Natural killer cell (primary cell): ENCODE data around the gene SPPL2A. TPM values are rescaled to one million over a fixed set of nuclear protein-coding genes. Genes with fewer than 3 reads are reported as not detected.
"Not testable (repeated sequence)": the region's sequence is repeated elsewhere in the genome, so short reads cannot be mapped to it uniquely, and the experiment has no call there.

ENCODE experiments used
- ATAC-seq, 3 donors: fragments of 150-1000 bp in 2 of 3; fragments of 200-7000 bp in 1 of 3; cut with Tn5 transposase; 1 replicate in 1 of 3; 2 replicates in 2 of 3; pipeline ENCODE4 v1.10.0; 2021; ENCODE audit warnings: mild to moderate bottlenecking in 2 of 3, moderate library complexity in 2 of 3
- DNase-seq, 2 donors: peaks; one replicate each; pipeline versions ENCODE4 v3.0.0 to v3.0.0-alpha.2; 2013 to 2021; ENCODE audit warnings: mixed read lengths in 1 of 2
- H3K27ac ChIP-seq: one replicate; pipeline ENCODE4 v1.5.1; 2013; ENCODE audit warnings: mild to moderate bottlenecking, low read length
- H3K27me3 ChIP-seq: one replicate; pipeline ENCODE4 v1.6.1; 2013; ENCODE audit warnings: low read length; ENCODE audit not compliant: control insufficient read depth, insufficient read depth
- H3K36me3 ChIP-seq: one replicate; pipeline ENCODE4 v1.6.1; 2013; ENCODE audit warnings: low read length; ENCODE audit not compliant: control insufficient read depth, insufficient read depth
- H3K4me1 ChIP-seq: one replicate; pipeline ENCODE4 v1.6.1; 2013; ENCODE audit warnings: low read length; ENCODE audit not compliant: control insufficient read depth, insufficient read depth
- H3K4me3 ChIP-seq: one replicate; pipeline ENCODE4 v1.5.1; 2013; ENCODE audit warnings: low read length
- H3K9me3 ChIP-seq: one replicate; pipeline ENCODE4 v1.6.1; 2013; ENCODE audit warnings: low read length; ENCODE audit not compliant: control insufficient read depth, insufficient read depth
- H3K27ac Mint-ChIP-seq, 2 donors: one replicate each; pipeline ENCODE4 v1.8.0; 2022; ENCODE audit warnings: mild to moderate bottlenecking in 2 of 2, mixed read lengths in 2 of 2, moderate library complexity in 1 of 2
- H3K27me3 Mint-ChIP-seq, 2 donors: one replicate each; pipeline ENCODE4 v1.8.0; 2022; ENCODE audit warnings: low read depth in 2 of 2, mixed read lengths in 2 of 2
- H3K36me3 Mint-ChIP-seq: one replicate; pipeline ENCODE4 v1.8.0; 2022; ENCODE audit warnings: mixed read lengths
- H3K4me1 Mint-ChIP-seq, 2 donors: one replicate each; pipeline ENCODE4 v1.8.0; 2022; ENCODE audit warnings: mixed read lengths in 2 of 2
- H3K4me3 Mint-ChIP-seq: one replicate; pipeline ENCODE4 v1.8.0; 2022; ENCODE audit warnings: mild to moderate bottlenecking, moderate library complexity, mixed read lengths
- H3K9me3 Mint-ChIP-seq, 2 donors: one replicate each; pipeline ENCODE4 v1.8.0; 2022; ENCODE audit warnings: mixed read lengths in 2 of 2
- WGBS: methylation state at CpG from one replicate; pipeline ENCODE4 v1.1.7; 2013; ENCODE audit warnings: missing lambda C conversion rate; ENCODE audit not compliant: insufficient coverage; 5-methylcytosine and 5-hydroxymethylcytosine counted together
- intact Hi-C: fragments of 100-400 bp; cut with micrococcal nuclease; formaldehyde crosslinking; loops from one replicate; pipeline ENCODE4 v1.14.2; 2022
- total RNA-seq, 4 donors: library from RNA; stranded (reverse); fragments of 120-200 nt in 1 of 4; gene quantifications; one replicate each; pipeline versions ENCODE4 v1.2.3 to v1.2.4, GENCODE V29; 2013 to 2022
- TF ChIP-seq, protein P1 (sequence below): fragments of 200-600 bp; IDR thresholded peaks from one replicate; pipeline ENCODE4 v1.8.0; 2022; ENCODE audit warnings: antibody characterized with exemption

SPPL2A gene
- total RNA-seq, 3 donors from 2014 or later (not counting 1 experiment from before 2014, with no cell fraction given): 104 to 122 (median 120) TPM

DNA sequence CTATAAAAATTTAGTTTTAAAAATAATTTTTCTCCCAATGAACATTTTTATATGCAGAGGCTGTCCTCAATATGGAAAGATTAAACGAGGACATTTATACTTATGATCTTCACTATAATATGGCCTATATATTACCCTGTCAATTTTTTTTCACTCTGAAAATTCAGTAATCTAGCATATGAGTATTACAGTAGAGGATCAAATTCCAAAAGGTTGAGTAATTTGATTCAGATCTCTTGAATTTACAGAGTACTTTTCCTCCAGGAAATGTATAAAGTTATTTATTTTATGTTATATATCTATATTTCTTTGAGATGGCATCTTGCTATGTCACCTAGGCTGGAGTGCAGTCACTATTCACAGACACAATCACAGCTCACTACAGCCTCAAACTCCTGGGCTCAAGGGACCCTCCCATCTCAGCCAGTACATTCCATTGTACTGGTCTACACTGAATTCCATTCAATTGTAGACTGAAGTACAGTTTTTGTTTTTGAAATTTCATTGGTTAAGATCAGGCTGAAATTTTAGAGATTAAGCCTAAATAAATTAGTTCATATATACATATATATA lies 62.7 kb downstream of the SPPL2A start:
- Mint-ChIP-seq H3K9me3 (no peaks in the 10 kb centered on the region), H3K36me3 (no peaks in the 10 kb centered on the region), H3K27ac (no peak overlapping the region), H3K4me1 (no peaks in the 10 kb centered on the region), H3K27me3 (no peaks in the 10 kb centered on the region), H3K4me3 (no peak overlapping the region)
- DNase-seq (no peak), ATAC-seq (no peak)
- no peaks in the 10 kb centered on the region for H3K9me3 ChIP-seq
- no CpG with 5 or more reads among the region's 1 CpG for WGBS
- intact Hi-C loops: no loop called here
- H3K27ac ChIP-seq: no peak overlapping the region
- H3K4me3 ChIP-seq: no peak overlapping the region
- no peaks in the 10 kb centered on the region for H3K4me1 ChIP-seq
- peaks cover 11% of the 10 kb centered on the region for H3K36me3 ChIP-seq
- no peaks in the 10 kb centered on the region for H3K27me3 ChIP-seq
- TF ChIP-seq, protein P1, sequence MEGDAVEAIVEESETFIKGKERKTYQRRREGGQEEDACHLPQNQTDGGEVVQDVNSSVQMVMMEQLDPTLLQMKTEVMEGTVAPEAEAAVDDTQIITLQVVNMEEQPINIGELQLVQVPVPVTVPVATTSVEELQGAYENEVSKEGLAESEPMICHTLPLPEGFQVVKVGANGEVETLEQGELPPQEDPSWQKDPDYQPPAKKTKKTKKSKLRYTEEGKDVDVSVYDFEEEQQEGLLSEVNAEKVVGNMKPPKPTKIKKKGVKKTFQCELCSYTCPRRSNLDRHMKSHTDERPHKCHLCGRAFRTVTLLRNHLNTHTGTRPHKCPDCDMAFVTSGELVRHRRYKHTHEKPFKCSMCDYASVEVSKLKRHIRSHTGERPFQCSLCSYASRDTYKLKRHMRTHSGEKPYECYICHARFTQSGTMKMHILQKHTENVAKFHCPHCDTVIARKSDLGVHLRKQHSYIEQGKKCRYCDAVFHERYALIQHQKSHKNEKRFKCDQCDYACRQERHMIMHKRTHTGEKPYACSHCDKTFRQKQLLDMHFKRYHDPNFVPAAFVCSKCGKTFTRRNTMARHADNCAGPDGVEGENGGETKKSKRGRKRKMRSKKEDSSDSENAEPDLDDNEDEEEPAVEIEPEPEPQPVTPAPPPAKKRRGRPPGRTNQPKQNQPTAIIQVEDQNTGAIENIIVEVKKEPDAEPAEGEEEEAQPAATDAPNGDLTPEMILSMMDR: no peak

DNA sequence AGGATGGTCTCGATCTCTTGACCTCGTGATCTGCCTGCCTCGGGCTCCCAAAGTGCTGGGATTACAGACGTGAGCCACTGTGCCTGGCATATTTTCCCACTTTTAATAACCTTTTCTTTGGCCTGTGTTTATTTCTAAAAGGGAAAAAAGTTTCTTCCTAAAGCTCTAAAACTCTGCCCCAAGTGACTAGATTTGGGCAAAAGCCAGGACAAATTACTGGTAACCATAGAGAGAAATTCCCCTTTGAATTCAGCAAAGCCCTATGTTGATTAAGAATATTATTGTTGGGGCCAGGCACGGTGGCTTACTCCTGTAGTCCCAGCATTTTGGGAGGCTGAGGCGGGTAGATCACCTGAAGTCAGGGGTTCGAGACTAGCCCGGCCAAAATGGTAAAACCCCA lies 67.4 kb downstream of the SPPL2A start:
- H3K4me3 Mint-ChIP-seq: no peak overlapping the region
- TF ChIP-seq, protein P1: no peak

GRCh38 chr15:50697109-50697797 lies 68.3 kb downstream of the SPPL2A start:
- intact Hi-C loops: no loop called here
- H3K27me3 Mint-ChIP-seq: no peaks in the 10 kb centered on the region
- Histone ChIP-seq H3K4me3 (no peak overlapping the region), H3K27me3 (no peaks in the 10 kb centered on the region), H3K27ac (no peak overlapping the region), H3K4me1 (no peaks in the 10 kb centered on the region), H3K36me3 (no peaks in the 10 kb centered on the region), H3K9me3 (no peaks in the 10 kb centered on the region)
- no peaks in the 10 kb centered on the region for H3K36me3 Mint-ChIP-seq
- DNase-seq (no peak), ATAC-seq (no peak)
- WGBS: 97% methylated on average over 2 of the region's 4 CpGs
- H3K27ac Mint-ChIP-seq: no peak overlapping the region
- no peak overlapping the region for H3K4me3 Mint-ChIP-seq
- no peaks in the 10 kb centered on the region for H3K9me3 Mint-ChIP-seq
- H3K4me1 Mint-ChIP-seq: no peaks in the 10 kb centered on the region
- TF ChIP-seq, protein P1: no peak

More for the DNA sequence above, 67.4 kb downstream of the SPPL2A start:
- Histone ChIP-seq H3K27ac (no peak overlapping the region), H3K4me3 (no peak overlapping the region), H3K4me1 (no peaks in the 10 kb centered on the region), H3K27me3 (no peaks in the 10 kb centered on the region), H3K36me3 (no peaks in the 10 kb centered on the region), H3K9me3 (no peaks in the 10 kb centered on the region)
- intact Hi-C loops: no loop called here
- Mint-ChIP-seq H3K9me3 (no peaks in the 10 kb centered on the region), H3K36me3 (no peaks in the 10 kb centered on the region), H3K27ac (no peak overlapping the region), H3K27me3 (no peaks in the 10 kb centered on the region), H3K4me1 (no peaks in the 10 kb centered on the region)
- DNase-seq (no peak), ATAC-seq (no peak)
- 89% methylated on average over 4 of the region's 8 CpGs for WGBS

- H3K4me3 ChIP-seq, H3K27me3 ChIP-seq, H3K4me1 Mint-ChIP-seq, H3K27ac Mint-ChIP-seq, H3K4me3 Mint-ChIP-seq, H3K36me3 Mint-ChIP-seq, DNase-seq, H3K9me3 ChIP-seq, H3K27me3 Mint-ChIP-seq, H3K36me3 ChIP-seq, H3K27ac ChIP-seq, ATAC-seq, H3K9me3 Mint-ChIP-seq, H3K4me1 ChIP-seq, intact Hi-C loops: not testable (repeated sequence)
- 82% methylated on average over 9 of the region's 9 CpGs for WGBS
Observed at GRCh38 chr15:50694634-50695165, 70.8 kb downstream of the SPPL2A start.
